SJCRH30 (cell line): ENCODE data around the gene EXTL1. TPM values are rescaled to one million over a fixed set of nuclear protein-coding genes. Genes with fewer than 3 reads are reported as not detected.
"Not testable (repeated sequence)": the region's sequence is repeated elsewhere in the genome, so short reads cannot be mapped to it uniquely, and the experiment has no call there.

ENCODE experiments used
- DNase-seq, 2 experiments: peaks; one replicate each; pipeline ENCODE4 v3.0.0-alpha.2; 2015 to 2020
- H3K27ac ChIP-seq: fragments of 250-450 bp; sonication (Bioruptor Pico); 2 replicates; pipeline ENCODE4 v1.5.1; 2020; ENCODE audit warnings: mild to moderate bottlenecking, moderate library complexity
- H3K27me3 ChIP-seq: fragments of 250-450 bp; sonication (Bioruptor Pico); 2 replicates; pipeline ENCODE4 v1.5.1; 2020; ENCODE audit warnings: mild to moderate bottlenecking, moderate library complexity
- H3K36me3 ChIP-seq: fragments of 250-450 bp; sonication (Bioruptor Pico); 2 replicates; pipeline ENCODE4 v1.5.1; 2020; ENCODE audit warnings: mild to moderate bottlenecking, moderate library complexity
- H3K4me1 ChIP-seq: fragments of 250-450 bp; sonication (Bioruptor Pico); 2 replicates; pipeline ENCODE4 v1.5.1; 2020; ENCODE audit warnings: mild to moderate bottlenecking, moderate library complexity
- H3K4me3 ChIP-seq: fragments of 250-450 bp; sonication (Bioruptor Pico); 2 replicates; pipeline ENCODE4 v1.5.1; 2020; ENCODE audit warnings: mild to moderate bottlenecking, moderate library complexity
- H3K9me3 ChIP-seq: fragments of 250-450 bp; sonication (Bioruptor Pico); replicated peaks from 2 replicates; pipeline ENCODE4 v1.5.1; 2020; ENCODE audit warnings: mild to moderate bottlenecking, moderate library complexity
- total RNA-seq: library from RNA; depleted of rRNA; stranded (reverse); fragments of >200 nt; shearing (Covaris generic); gene quantifications from 2 replicates; pipeline ENCODE4 v1.2.3, GENCODE V29; 2014; rRNA removed

The EXTL1 gene
- 32.7 and 38.7 TPM in 2 replicates for total RNA-seq

- DNase-seq = peak; percentile 96 to 98
- Histone ChIP-seq H3K9me3 (no peaks in the 10 kb centered on the region), H3K4me1 (peaks cover 43% of the 10 kb centered on the region), H3K27ac (peak within 1 kb of the TSS; percentile 97), H3K36me3 (peaks cover 3% of the 10 kb centered on the region), H3K4me3 (peak within 1 kb of the TSS; percentile 68), H3K27me3 (no peaks in the 10 kb centered on the region)
Measured at GRCh38 chr1:26021647-26022403, at the start of gene EXTL1. Gene EXTL1 (plus strand): TSS chr1:26021775. CDS start chr1:26022647, 872 bp downstream.

- Histone ChIP-seq H3K9me3 (no peaks in the 10 kb centered on the region; the same call in 1 of the 2 replicates), H3K4me3 (no peak overlapping the region), H3K36me3 (peaks cover 3% of the 10 kb centered on the region; the same call in 1 of the 2 replicates), H3K27me3 (no peaks in the 10 kb centered on the region), H3K27ac (no peak overlapping the region), H3K4me1 (peaks cover 17% of the 10 kb centered on the region)
- no peak for DNase-seq
Measured at GRCh38 chr1:25971811-25972180, 49.8 kb upstream of the EXTL1 start.

GRCh38 chr1:25973610-25974321 is 47.8 kb upstream of the EXTL1 start:
- H3K9me3 ChIP-seq = no peaks in the 10 kb centered on the region; the same call in 1 of the 2 replicates
- H3K36me3 ChIP-seq = peaks cover 3% of the 10 kb centered on the region; the same call in 1 of the 2 replicates
- no peak overlapping the region for H3K27ac ChIP-seq
- H3K27me3 ChIP-seq = no peaks in the 10 kb centered on the region
- H3K4me1 ChIP-seq = peaks cover 17% of the 10 kb centered on the region
- no peak overlapping the region for H3K4me3 ChIP-seq
- DNase-seq = peak in 1 of 2 experiments; percentile 40

GRCh38 chr1:25977801-25978200 is 43.8 kb upstream of the EXTL1 start:
- Histone ChIP-seq H3K27ac (no peak overlapping the region), H3K9me3 (no peaks in the 10 kb centered on the region; the same call in 1 of the 2 replicates), H3K4me3 (no peak overlapping the region), H3K36me3 (peaks cover 3% of the 10 kb centered on the region; the same call in 1 of the 2 replicates), H3K4me1 (peaks cover 12% of the 10 kb centered on the region), H3K27me3 (no peaks in the 10 kb centered on the region)
- DNase-seq = peak in 1 of 2 experiments; percentile 22

- DNase-seq = no peak
- H3K4me3 ChIP-seq = no peak overlapping the region
- peaks cover 3% of the 10 kb centered on the region; the same call in 1 of the 2 replicates for H3K36me3 ChIP-seq
- no peak overlapping the region for H3K27ac ChIP-seq
- no peaks in the 10 kb centered on the region; the same call in 1 of the 2 replicates for H3K9me3 ChIP-seq
- peaks cover 12% of the 10 kb centered on the region for H3K4me1 ChIP-seq
- no peaks in the 10 kb centered on the region for H3K27me3 ChIP-seq
Measured at GRCh38 chr1:25978403-25978802, 43.2 kb upstream of the EXTL1 start.

- H3K27me3 ChIP-seq = no peaks in the 10 kb centered on the region
- H3K27ac ChIP-seq = no peak overlapping the region
- H3K9me3 ChIP-seq = no peaks in the 10 kb centered on the region; the same call in 1 of the 2 replicates
- no peak overlapping the region for H3K4me3 ChIP-seq
- DNase-seq = no peak
- peaks cover 4% of the 10 kb centered on the region for H3K4me1 ChIP-seq
- no peaks in the 10 kb centered on the region; the same call in 1 of the 2 replicates for H3K36me3 ChIP-seq
Measured at GRCh38 chr1:25979210-25979609, 42.4 kb upstream of the EXTL1 start.

GRCh38 chr1:25985171-25985570 is 36.4 kb upstream of the EXTL1 start:
- Histone ChIP-seq H3K36me3 (no peaks in the 10 kb centered on the region), H3K4me3 (no peak overlapping the region), H3K27ac (no peak overlapping the region), H3K4me1 (peaks cover 3% of the 10 kb centered on the region), H3K9me3 (no peaks in the 10 kb centered on the region), H3K27me3 (no peaks in the 10 kb centered on the region)
- DNase-seq = no peak

GRCh38 chr1:25985670-25986069 is 35.9 kb upstream of the EXTL1 start:
- DNase-seq = no peak
- Histone ChIP-seq H3K9me3 (no peaks in the 10 kb centered on the region), H3K27ac (no peak overlapping the region), H3K4me3 (no peak overlapping the region), H3K4me1 (peaks cover 6% of the 10 kb centered on the region), H3K36me3 (no peaks in the 10 kb centered on the region), H3K27me3 (no peaks in the 10 kb centered on the region)

- H3K4me1 ChIP-seq = peaks cover 11% of the 10 kb centered on the region
- not testable (repeated sequence) for H3K27ac ChIP-seq, H3K9me3 ChIP-seq, H3K27me3 ChIP-seq, H3K36me3 ChIP-seq, DNase-seq, H3K4me3 ChIP-seq
Measured at GRCh38 chr1:25986773-25987172, 34.8 kb upstream of the EXTL1 start.

GRCh38 chr1:25987951-25988350 is 33.6 kb upstream of the EXTL1 start:
- Histone ChIP-seq H3K27me3 (no peaks in the 10 kb centered on the region), H3K9me3 (no peaks in the 10 kb centered on the region), H3K4me1 (peaks cover 22% of the 10 kb centered on the region), H3K36me3 (no peaks in the 10 kb centered on the region), H3K4me3 (no peak overlapping the region), H3K27ac (no peak overlapping the region)
- no peak for DNase-seq

- H3K9me3 ChIP-seq = no peaks in the 10 kb centered on the region
Measured at GRCh38 chr1:25989440-25990234, 31.9 kb upstream of the EXTL1 start.

GRCh38 chr1:25990251-25990650 is 31.3 kb upstream of the EXTL1 start:
- Histone ChIP-seq H3K9me3 (no peaks in the 10 kb centered on the region), H3K27me3 (no peaks in the 10 kb centered on the region), H3K4me1 (peaks cover 31% of the 10 kb centered on the region), H3K27ac (no peak overlapping the region), H3K36me3 (no peaks in the 10 kb centered on the region), H3K4me3 (no peak overlapping the region)
- DNase-seq = no peak

More at GRCh38 chr1:25989440-25990234, 31.9 kb upstream of the EXTL1 start:
- peak in 1 of 2 experiments; percentile 58 for DNase-seq
- Histone ChIP-seq H3K27me3 (no peaks in the 10 kb centered on the region), H3K36me3 (no peaks in the 10 kb centered on the region), H3K27ac (no peak overlapping the region), H3K4me3 (no peak overlapping the region), H3K4me1 (peaks cover 31% of the 10 kb centered on the region)

- peak in 1 of 2 experiments; percentile 44 for DNase-seq
- 0 out of 2 replicates have a peak overlapping the region, but pooled peaks have one; percentile 15 for H3K27ac ChIP-seq
- no peaks in the 10 kb centered on the region for H3K9me3 ChIP-seq
Measured at GRCh38 chr1:25990702-25991395, 30.7 kb upstream of the EXTL1 start.

More at GRCh38 chr1:25990702-25991395, 30.7 kb upstream of the EXTL1 start:
- Histone ChIP-seq H3K36me3 (no peaks in the 10 kb centered on the region), H3K27me3 (no peaks in the 10 kb centered on the region), H3K4me1 (peaks cover 31% of the 10 kb centered on the region), H3K4me3 (no peak overlapping the region)
